Mesenchymal stem cell (in vitro differentiated cells and primary cell): ENCODE measurements around the gene CFAP299.
"Not testable (repeated sequence)": the region's sequence is repeated elsewhere in the genome, so short reads cannot be mapped to it uniquely, and the experiment has no call there.

ENCODE experiments used
- DNase-seq: peaks from one replicate; pipeline ENCODE4 v3.0.0-alpha.2; 2013
- H2AFZ ChIP-seq: one replicate; pipeline ENCODE4 v1.6.1; 2013; ENCODE audit warnings: low read depth, mild to moderate bottlenecking, control low read depth, inconsistent platforms, low read length, moderate library complexity
- H2AK5ac ChIP-seq: 2 replicates; pipeline ENCODE4 v1.6.1; 2013; ENCODE audit warnings: low read length, moderate library complexity, mild to moderate bottlenecking, inconsistent platforms; ENCODE audit not compliant: severe bottlenecking
- H2BK120ac ChIP-seq: one replicate; pipeline ENCODE4 v1.6.1; 2013; ENCODE audit warnings: low read depth, mild to moderate bottlenecking, inconsistent platforms, low read length, moderate library complexity
- H2BK12ac ChIP-seq, 2 experiments: one replicate each; pipeline ENCODE4 v1.6.1; 2013; ENCODE audit warnings: inconsistent platforms in 2 of 2, low read length in 2 of 2, mild to moderate bottlenecking in 2 of 2, moderate library complexity in 2 of 2, control low read depth in 1 of 2
- H2BK15ac ChIP-seq: one replicate; pipeline ENCODE4 v1.6.1; 2013; ENCODE audit warnings: mild to moderate bottlenecking, low read depth, inconsistent platforms; ENCODE audit not compliant: poor library complexity, severe bottlenecking
- H2BK5ac ChIP-seq: 2 replicates; pipeline ENCODE4 v1.6.1; 2013; ENCODE audit warnings: low read depth, mild to moderate bottlenecking, low read length, control low read depth, inconsistent platforms; ENCODE audit not compliant: poor library complexity, severe bottlenecking
- H3K14ac ChIP-seq, 2 experiments: one replicate each; pipeline ENCODE4 v1.6.1; 2013; ENCODE audit warnings: inconsistent platforms in 2 of 2, low read length in 2 of 2, control low read depth in 1 of 2, mild to moderate bottlenecking in 1 of 2, moderate library complexity in 1 of 2
- H3K18ac ChIP-seq, 2 experiments: one replicate each; pipeline ENCODE4 v1.6.1; 2013; ENCODE audit warnings: inconsistent platforms in 2 of 2, low read length in 2 of 2, control low read depth in 1 of 2, low read depth in 1 of 2, mild to moderate bottlenecking in 1 of 2
- H3K23ac ChIP-seq, 2 experiments: one replicate each; pipeline ENCODE4 v1.6.1; 2013; ENCODE audit warnings: inconsistent platforms in 2 of 2, low read length in 2 of 2, mild to moderate bottlenecking in 2 of 2, moderate library complexity in 2 of 2, control low read depth in 1 of 2
- H3K27ac ChIP-seq: 2 replicates; pipeline ENCODE4 v1.5.1; 2013; ENCODE audit warnings: mild to moderate bottlenecking, moderate library complexity, low read length, control low read depth, inconsistent platforms; ENCODE audit not compliant: poor library complexity, severe bottlenecking
- H3K27me3 ChIP-seq, 2 experiments: 2 replicates each; pipeline versions ENCODE4 v1.6.1 to v1.7.0; 2013; ENCODE audit warnings: low read length in 2 of 2, mild to moderate bottlenecking in 2 of 2, moderate library complexity in 2 of 2, control low read depth in 1 of 2, inconsistent platforms in 1 of 2; ENCODE audit not compliant: control insufficient read depth in 1 of 2, insufficient read depth in 1 of 2
- H3K36me3 ChIP-seq, 2 experiments: 2 replicates each; pipeline versions ENCODE4 v1.6.1 to v1.7.0; 2013; ENCODE audit warnings: low read length in 2 of 2, control low read depth in 1 of 2, inconsistent platforms in 1 of 2, low read depth in 1 of 2, mild to moderate bottlenecking in 1 of 2; ENCODE audit not compliant: insufficient read depth in 2 of 2, control insufficient read depth in 1 of 2
- H3K4ac ChIP-seq, 2 experiments: one replicate each; pipeline ENCODE4 v1.6.1; 2013; ENCODE audit warnings: inconsistent platforms in 2 of 2, low read length in 2 of 2, mild to moderate bottlenecking in 2 of 2, moderate library complexity in 2 of 2, control low read depth in 1 of 2, low read depth in 1 of 2
- H3K4me1 ChIP-seq: 2 replicates; pipeline ENCODE4 v1.6.1; 2013; ENCODE audit warnings: low read depth, low read length, control low read depth; ENCODE audit not compliant: control insufficient read depth, insufficient read depth
- H3K4me2 ChIP-seq: 2 replicates; pipeline ENCODE4 v1.6.1; 2013; ENCODE audit warnings: low read length, mild to moderate bottlenecking, inconsistent platforms; ENCODE audit not compliant: poor library complexity, severe bottlenecking
- H3K4me3 ChIP-seq, 2 experiments: 2 replicates each; pipeline versions ENCODE4 v1.5.1 to v1.7.0; 2013; ENCODE audit warnings: low read length in 2 of 2, mild to moderate bottlenecking in 2 of 2, control low read depth in 1 of 2, low read depth in 1 of 2; ENCODE audit not compliant: insufficient read depth in 1 of 2
- H3K79me1 ChIP-seq: replicated peaks from 2 replicates; pipeline ENCODE4 v1.6.1; 2013; ENCODE audit warnings: mild to moderate bottlenecking, control low read depth, low read length, inconsistent platforms; ENCODE audit not compliant: poor library complexity, severe bottlenecking
- H3K9ac ChIP-seq: 2 replicates; pipeline ENCODE4 v1.7.0; 2013; ENCODE audit warnings: mild to moderate bottlenecking, low read length, moderate library complexity
- H3K9me3 ChIP-seq: 2 replicates; pipeline ENCODE4 v1.7.0; 2013; ENCODE audit warnings: mild to moderate bottlenecking, low read length; ENCODE audit not compliant: control insufficient read depth
- H4K8ac ChIP-seq: one replicate; pipeline ENCODE4 v1.6.1; 2013; ENCODE audit warnings: inconsistent platforms, mild to moderate bottlenecking, low read length, moderate library complexity
- H4K91ac ChIP-seq: one replicate; pipeline ENCODE4 v1.6.1; 2013; ENCODE audit warnings: mild to moderate bottlenecking, low read length, inconsistent platforms
- WGBS: methylation state at CpG from one replicate; pipeline ENCODE4 v1.1.7; 2013; ENCODE audit warnings: mixed read lengths; 5-methylcytosine and 5-hydroxymethylcytosine counted together

CFAP299 gene

GRCh38 chr4:80342684-80343083 lies 7.2 kb downstream of the CFAP299 start:
- H2AK5ac ChIP-seq, H3K23ac ChIP-seq, H3K4me3 ChIP-seq, H4K8ac ChIP-seq, H3K4me2 ChIP-seq, H2BK15ac ChIP-seq, DNase-seq, H3K4me1 ChIP-seq, H3K79me1 ChIP-seq, H2BK12ac ChIP-seq, H3K36me3 ChIP-seq, H4K91ac ChIP-seq, H2AFZ ChIP-seq, H3K27me3 ChIP-seq, H3K9ac ChIP-seq, H3K18ac ChIP-seq, H3K27ac ChIP-seq, H2BK5ac ChIP-seq, H2BK120ac ChIP-seq, H3K14ac ChIP-seq, H3K4ac ChIP-seq: not testable (repeated sequence)
- H3K9me3 ChIP-seq = peaks cover 17% of the 10 kb centered on the region

- no peak overlapping the region for H3K27ac ChIP-seq
- H3K14ac ChIP-seq = no peak overlapping the region
- H3K79me1 ChIP-seq = no peaks in the 10 kb centered on the region
- no peak overlapping the region for H2BK12ac ChIP-seq
- H2AK5ac ChIP-seq = no peak overlapping the region
- H2BK120ac ChIP-seq = no peak overlapping the region
- no peak overlapping the region for H2BK5ac ChIP-seq
- no peak overlapping the region for H4K91ac ChIP-seq
- H3K9me3 ChIP-seq = peaks cover 17% of the 10 kb centered on the region
- DNase-seq = no peak
- no peak overlapping the region for H2AFZ ChIP-seq
- H3K23ac ChIP-seq = no peak overlapping the region
- no peak overlapping the region for H3K9ac ChIP-seq
- H3K36me3 ChIP-seq = no peaks in the 10 kb centered on the region
- no peak overlapping the region for H3K4me3 ChIP-seq
- no peak overlapping the region for H3K4ac ChIP-seq
- H4K8ac ChIP-seq = no peak overlapping the region
- H3K27me3 ChIP-seq = no peaks in the 10 kb centered on the region
- no peak overlapping the region for H3K18ac ChIP-seq
- no peak overlapping the region for H2BK15ac ChIP-seq
- no peak overlapping the region for H3K4me2 ChIP-seq
- H3K4me1 ChIP-seq = no peaks in the 10 kb centered on the region
These were observed 8.4 kb downstream of the CFAP299 start for GRCh38 chr4:80343887-80344286.

GRCh38 chr4:80360084-80360483 lies 24.6 kb downstream of the CFAP299 start:
- H2BK5ac ChIP-seq = no peak overlapping the region
- H3K4me2 ChIP-seq = no peak overlapping the region
- peaks cover 6 to 8% of the 10 kb centered on the region in 2 experiments for H3K27me3 ChIP-seq
- H2AK5ac ChIP-seq = no peak overlapping the region
- H4K91ac ChIP-seq = no peak overlapping the region
- H3K4me3 ChIP-seq = no peak overlapping the region
- H2BK120ac ChIP-seq = no peak overlapping the region
- WGBS = no CpG with 5 or more reads among the region's 3 CpGs
- no peak overlapping the region for H3K9ac ChIP-seq
- no peak overlapping the region for H3K14ac ChIP-seq
- no peak overlapping the region for H3K4ac ChIP-seq
- H2AFZ ChIP-seq = no peak overlapping the region
- H4K8ac ChIP-seq = no peak overlapping the region
- H3K4me1 ChIP-seq = peaks cover 1% of the 10 kb centered on the region
- H2BK12ac ChIP-seq = no peak overlapping the region
- H3K23ac ChIP-seq = no peak overlapping the region
- DNase-seq = no peak
- H3K79me1 ChIP-seq = peaks cover 2% of the 10 kb centered on the region
- H3K9me3 ChIP-seq = no peaks in the 10 kb centered on the region
- H3K36me3 ChIP-seq = no peaks in the 10 kb centered on the region
- no peak overlapping the region for H2BK15ac ChIP-seq
- H3K27ac ChIP-seq = no peak overlapping the region
- no peak overlapping the region for H3K18ac ChIP-seq

GRCh38 chr4:80360900-80361299 lies 25.4 kb downstream of the CFAP299 start:
- Histone ChIP-seq H3K14ac (no peak overlapping the region), H2BK12ac (no peak overlapping the region), H2BK120ac (no peak overlapping the region), H3K4me2 (no peak overlapping the region), H3K36me3 (no peaks in the 10 kb centered on the region), H3K18ac (no peak overlapping the region), H4K91ac (no peak overlapping the region), H3K79me1 (peaks cover 2% of the 10 kb centered on the region), H3K27me3 (peaks cover 6 to 8% of the 10 kb centered on the region in 2 experiments), H2AFZ (no peak overlapping the region), H3K27ac (no peak overlapping the region), H3K23ac (no peak overlapping the region), H4K8ac (no peak overlapping the region), H2BK5ac (no peak overlapping the region), H3K4ac (no peak overlapping the region), H2AK5ac (no peak overlapping the region), H3K4me1 (peaks cover 1% of the 10 kb centered on the region), H3K9ac (no peak overlapping the region), H3K9me3 (no peaks in the 10 kb centered on the region), H2BK15ac (no peak overlapping the region), H3K4me3 (no peak overlapping the region)
- WGBS = 36% methylated on average over 2 of the region's 3 CpGs
- no peak for DNase-seq
